ENCODE measurements around the gene TPK1.

- TF ChIP-seq RAD21 (conservative IDR thresholded peaks at IDR 0.05) (no peak), CTCF (IDR thresholded peaks at IDR 0.05; ENCODE audit: poor library complexity, severe bottlenecking) (no peak), REST (IDR thresholded peaks at IDR 0.05; ENCODE audit: borderline replicate concordance) (no peak), MXI1 (conservative IDR thresholded peaks at IDR 0.05; ENCODE audit: poor library complexity, severe bottlenecking) (no peak), POLR2AphosphoS5 (IDR thresholded peaks at IDR 0.05) (no peak), EZH2 (IDR thresholded peaks at IDR 0.05; ENCODE audit: borderline replicate concordance, insufficient read depth, low read length, poor library complexity, severe bottlenecking) (no peak), EP300 (conservative IDR thresholded peaks at IDR 0.05; ENCODE audit: poor library complexity, severe bottlenecking) (no peak), TAF1 (IDR thresholded peaks at IDR 0.05; ENCODE audit: low read depth) (no peak)
These were observed 306.5 kb downstream of the TPK1 start for GRCh38 chr7:144529269-144529926.
